Peyer's patch (tissue), 4 donors: Measurements from ENCODE around the gene DFFB. TPM values are rescaled to one million over a fixed set of nuclear protein-coding genes. Genes with fewer than 3 reads are reported as not detected.

ENCODE experiments used
- DNase-seq, 3 donors: peaks; one replicate each; pipeline ENCODE4 v3.0.0-alpha.2; 2017 to 2019
- H3K27ac ChIP-seq, 4 donors: fragments of 200-600 bp; sonication (generic); one replicate each; pipeline ENCODE4 v1.5.1; 2016 to 2019
- H3K27me3 ChIP-seq, 2 donors: fragments of 200-600 bp; sonication (generic); one replicate each; pipeline ENCODE4 v1.5.1; 2019
- H3K36me3 ChIP-seq, 3 donors: fragments of 200-600 bp; sonication (generic); one replicate each; pipeline ENCODE4 v1.5.1; 2016 to 2019
- H3K4me1 ChIP-seq, 4 donors: fragments of 200-600 bp; sonication (generic); one replicate each; pipeline ENCODE4 v1.5.1; 2016 to 2019
- H3K4me3 ChIP-seq, 4 donors: fragments of 200-600 bp; sonication (generic); 1 replicate in 3 of 4; 2 replicates in 1 of 4; pipeline ENCODE4 v1.5.1; 2016 to 2019; ENCODE audit warnings: mild to moderate bottlenecking in 1 of 4
- H3K9me3 ChIP-seq, 4 donors: fragments of 200-600 bp; sonication (generic); one replicate each; pipeline ENCODE4 v1.5.1; 2016 to 2019; ENCODE audit warnings: mild to moderate bottlenecking in 1 of 4
- CTCF ChIP-seq, 6 experiments: fragments of 450-650 bp in 4 of 6; fragments of 200-600 bp in 2 of 6; sonication (generic) in 1 of 6; IDR thresholded peaks; one replicate each; pipeline ENCODE4 v1.5.1; 2017 to 2019; ENCODE audit warnings: antibody characterized with exemption in 6 of 6, mild to moderate bottlenecking in 3 of 6, moderate library complexity in 1 of 6
- POLR2A ChIP-seq, 2 donors: fragments of 450-650 bp; IDR thresholded peaks; one replicate each; pipeline ENCODE4 v1.5.1; 2017; ENCODE audit warnings: antibody characterized with exemption in 2 of 2, mild to moderate bottlenecking in 2 of 2, moderate library complexity in 2 of 2
- total RNA-seq, 4 donors: library from RNA; depleted of rRNA; stranded (reverse); fragments of >200 nt; gene quantifications; one replicate each; pipeline ENCODE4 v1.1.0, GENCODE V29; 2016

Gene DFFB
- total RNA-seq, 4 donors from 2014 or later: 6.8 to 22.8 (median 13.7) TPM

- DNase-seq: no peak
These were observed 42.5 kb downstream of the DFFB start for GRCh38 chr1:3899754-3900149.

GRCh38 chr1:3900150-3900968 lies 43.1 kb downstream of the DFFB start, which contains the start of gene C1orf174:
C1orf174 (minus strand) TSS chr1:3900272; CDS start chr1:3900186, 86 bp downstream.
- Histone ChIP-seq H3K36me3 (no peaks in the 10 kb centered on the region), H3K27ac (peak within 1 kb of the TSS; percentile 89 to 100 (median 98)), H3K4me3 (peak within 1 kb of the TSS; percentile 56 to 97 (median 88)), H3K4me1 (peaks cover 0 to 32% (median 2%) of the 10 kb centered on the region in 4 donors), H3K9me3 (peaks cover 0 to 7% (median 2%) of the 10 kb centered on the region in 4 donors), H3K27me3 (no peaks in the 10 kb centered on the region)
- TF ChIP-seq CTCF (IDR thresholded peaks at IDR 0.05): peak in 1 of 6 experiments; percentile 1
- peak; percentile 24 to 74 for TF ChIP-seq POLR2A (IDR thresholded peaks at IDR 0.05)
- peak; percentile 94 to 98 (median 97) for DNase-seq

More at GRCh38 chr1:3899754-3900149, 42.5 kb downstream of the DFFB start:
- no peaks in the 10 kb centered on the region for H3K27me3 ChIP-seq
- peaks cover 0 to 32% (median 2%) of the 10 kb centered on the region in 4 donors for H3K4me1 ChIP-seq
- no peak for TF ChIP-seq CTCF (IDR thresholded peaks at IDR 0.05)
- peaks cover 0 to 7% (median 2%) of the 10 kb centered on the region in 4 donors for H3K9me3 ChIP-seq
- H3K4me3 ChIP-seq: peak overlapping the region; percentile 56 to 97 (median 88)
- H3K36me3 ChIP-seq: peaks cover 0 to 3% (median 0%) of the 10 kb centered on the region in 3 donors
- peak overlapping the region; percentile 89 to 100 (median 98) for H3K27ac ChIP-seq

GRCh38 chr1:3900969-3901529 lies 43.8 kb downstream of the DFFB start:
- Histone ChIP-seq H3K27me3 (no peaks in the 10 kb centered on the region), H3K4me3 (peak overlapping the region; percentile 56 to 97 (median 88)), H3K27ac (peak overlapping the region; percentile 89 to 100 (median 98)), H3K4me1 (peaks cover 0 to 32% (median 2%) of the 10 kb centered on the region in 4 donors), H3K9me3 (peaks cover 0 to 7% (median 2%) of the 10 kb centered on the region in 4 donors), H3K36me3 (no peaks in the 10 kb centered on the region)
- TF ChIP-seq CTCF (IDR thresholded peaks at IDR 0.05) (peak in 1 of 6 experiments; percentile 26), POLR2A (IDR thresholded peaks at IDR 0.05) (peak in 1 of 2 donors; percentile 25)
- peak; percentile 98 to 99 (median 99) for DNase-seq

- TF ChIP-seq CTCF (IDR thresholded peaks at IDR 0.05) (no peak), POLR2A (IDR thresholded peaks at IDR 0.05) (no peak)
- peak overlapping the region in 3 of 4 donors; percentile 19 to 100 (median 45) for H3K27ac ChIP-seq
- DNase-seq: peak; percentile 44 to 62 (median 46)
- no peak overlapping the region for H3K4me3 ChIP-seq
- H3K27me3 ChIP-seq: no peaks in the 10 kb centered on the region
- H3K4me1 ChIP-seq: peaks cover 0 to 32% (median 2%) of the 10 kb centered on the region in 4 donors
- H3K36me3 ChIP-seq: no peaks in the 10 kb centered on the region
- H3K9me3 ChIP-seq: peaks cover 0 to 7% (median 2%) of the 10 kb centered on the region in 4 donors
These were observed 44.8 kb downstream of the DFFB start for GRCh38 chr1:3902111-3902511.

GRCh38 chr1:3902571-3903091 lies 45.4 kb downstream of the DFFB start:
- Histone ChIP-seq H3K27me3 (no peaks in the 10 kb centered on the region), H3K27ac (peak overlapping the region; percentile 10 to 100 (median 58)), H3K4me3 (no peak overlapping the region), H3K36me3 (no peaks in the 10 kb centered on the region), H3K4me1 (peaks cover 0 to 32% (median 2%) of the 10 kb centered on the region in 4 donors), H3K9me3 (peaks cover 0 to 7% (median 2%) of the 10 kb centered on the region in 4 donors)
- peak in 1 of 3 donors; percentile 27 for DNase-seq
- TF ChIP-seq POLR2A (IDR thresholded peaks at IDR 0.05): no peak
- no peak for TF ChIP-seq CTCF (IDR thresholded peaks at IDR 0.05)
